ENCODE data around the gene GRK6.
"Not testable (repeated sequence)": the region's sequence is repeated elsewhere in the genome, so short reads cannot be mapped to it uniquely, and the experiment has no call there.

The GRK6 gene

DNA sequence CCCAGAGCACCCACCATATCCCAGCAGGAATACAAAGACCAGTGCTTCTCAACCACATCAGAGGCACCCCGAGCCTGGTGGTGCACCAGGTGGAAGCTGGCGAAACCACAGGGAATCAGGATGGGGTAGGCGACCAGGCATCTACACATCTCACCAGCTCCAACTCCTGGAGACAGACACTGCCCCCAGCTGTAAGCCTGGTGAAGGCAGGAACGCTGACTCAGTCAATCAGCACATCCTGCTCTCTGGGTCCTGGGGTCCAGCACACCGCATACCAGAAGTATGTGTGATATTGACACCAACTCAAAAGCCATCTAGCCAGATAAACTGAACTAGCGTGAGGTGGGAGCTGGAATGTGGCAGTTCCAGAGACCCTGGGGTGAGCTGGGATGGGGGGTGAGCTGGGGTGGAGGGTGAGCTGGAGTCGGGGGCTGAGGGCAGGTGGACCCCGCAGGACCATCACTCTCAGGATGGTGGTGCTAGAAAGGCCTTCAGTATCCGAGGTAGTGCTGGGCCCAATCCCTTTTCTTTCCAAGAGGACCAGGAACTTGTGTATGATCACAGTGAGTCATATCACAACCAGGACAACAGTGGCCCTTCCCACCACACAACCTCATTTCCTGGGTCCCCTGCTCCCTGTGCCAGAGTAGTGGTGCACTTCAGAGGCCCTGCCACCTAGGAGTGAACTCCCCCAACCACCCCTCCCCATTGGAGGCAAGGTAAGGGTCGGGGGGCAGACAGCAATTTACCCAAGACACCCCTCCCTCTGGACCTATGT is 44.5 kb downstream of the GRK6 start:
- no peak for DNase-seq (ENCODE audit: low read depth in 2 of 2)

DNA sequence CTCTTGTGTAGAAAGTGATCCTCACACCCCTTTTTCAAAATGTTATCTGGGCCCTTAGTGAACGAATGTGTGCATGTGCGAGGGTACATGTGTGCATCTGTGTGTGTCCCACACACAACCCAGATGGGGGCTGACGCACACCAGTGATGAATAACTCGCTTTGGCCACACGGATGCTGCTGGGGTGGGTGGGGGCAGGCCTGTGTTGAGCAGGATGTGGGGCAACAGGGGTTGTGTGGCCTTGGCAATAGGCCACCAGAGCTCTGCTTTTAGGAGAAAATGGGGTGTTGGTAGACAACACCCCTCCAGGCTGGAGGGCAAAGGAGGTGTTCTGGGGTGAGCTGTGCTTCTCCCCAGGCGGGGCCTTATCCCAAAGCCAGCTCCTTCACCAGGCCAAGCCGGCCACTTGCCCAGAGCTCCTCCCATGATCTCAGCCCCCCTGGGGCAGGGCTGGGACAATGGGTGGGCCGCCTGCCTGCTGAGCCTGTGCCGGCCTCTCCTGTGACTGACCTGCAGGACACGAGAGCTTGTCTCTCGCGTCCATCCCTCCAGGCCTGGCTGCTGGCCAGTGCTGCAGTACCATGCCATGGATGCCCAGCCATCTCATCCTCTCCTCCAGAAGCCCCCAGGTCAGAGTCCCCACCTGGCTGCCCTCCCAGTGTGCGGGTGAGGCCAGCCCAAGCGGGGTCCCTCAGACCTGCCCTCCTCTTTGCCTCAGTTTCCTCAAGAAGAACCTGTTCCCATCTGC is 45.3 kb downstream of the GRK6 start:
- DNase-seq (ENCODE audit: low read depth in 2 of 2) = no peak

DNA sequence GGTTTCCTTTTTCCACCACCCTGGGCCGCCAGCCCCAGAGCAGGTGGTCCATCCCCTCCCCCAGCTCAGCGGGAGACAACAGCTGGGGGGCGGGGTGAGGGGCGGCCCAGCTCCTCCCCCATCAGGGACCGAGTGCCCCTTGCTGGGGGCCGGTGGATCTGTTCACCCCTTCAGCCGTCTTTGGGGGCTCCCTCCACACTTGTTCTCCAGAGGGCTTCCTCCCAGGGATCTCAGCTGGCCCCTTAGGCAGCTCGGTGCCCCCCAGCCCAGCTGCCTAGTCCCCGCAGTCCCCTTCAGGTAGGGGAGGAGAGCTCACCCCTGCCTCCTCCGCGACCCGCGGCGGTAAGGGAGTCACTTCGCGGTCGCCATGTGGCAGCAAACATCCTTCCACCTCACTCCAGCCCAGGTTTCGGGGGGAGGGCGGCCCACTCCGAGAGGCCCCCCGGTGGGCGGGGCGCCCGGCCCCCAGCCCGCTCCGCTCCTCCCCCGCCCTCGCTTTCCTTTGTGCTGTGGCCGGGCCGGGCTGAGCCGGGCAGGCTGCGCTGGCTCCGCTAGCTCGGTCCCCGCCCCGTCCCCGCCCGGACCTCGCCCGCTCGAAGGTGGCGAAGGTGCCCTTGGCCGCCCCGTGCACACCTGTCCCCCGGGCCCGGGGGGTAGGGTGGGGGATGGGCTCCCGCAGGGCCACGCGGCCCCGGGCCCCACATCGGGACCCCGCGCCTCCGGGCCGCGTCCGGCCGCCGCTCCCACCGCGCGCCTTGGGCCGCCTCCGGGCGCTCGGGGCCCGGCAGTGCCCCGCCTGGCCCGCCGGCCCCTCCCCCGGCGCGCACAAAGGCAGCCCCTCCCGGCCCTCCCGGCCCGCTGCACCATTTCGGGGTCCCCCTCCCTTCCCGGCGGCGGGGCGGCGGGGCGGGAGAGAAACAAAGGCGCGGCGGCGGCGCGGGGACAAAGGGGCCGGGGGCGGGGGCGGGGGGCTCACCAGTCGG is 46.3 kb downstream of the GRK6 start:
- DNase-seq (ENCODE audit: low read depth in 2 of 2) = peak in 1 of 2 donors; percentile 47

DNA sequence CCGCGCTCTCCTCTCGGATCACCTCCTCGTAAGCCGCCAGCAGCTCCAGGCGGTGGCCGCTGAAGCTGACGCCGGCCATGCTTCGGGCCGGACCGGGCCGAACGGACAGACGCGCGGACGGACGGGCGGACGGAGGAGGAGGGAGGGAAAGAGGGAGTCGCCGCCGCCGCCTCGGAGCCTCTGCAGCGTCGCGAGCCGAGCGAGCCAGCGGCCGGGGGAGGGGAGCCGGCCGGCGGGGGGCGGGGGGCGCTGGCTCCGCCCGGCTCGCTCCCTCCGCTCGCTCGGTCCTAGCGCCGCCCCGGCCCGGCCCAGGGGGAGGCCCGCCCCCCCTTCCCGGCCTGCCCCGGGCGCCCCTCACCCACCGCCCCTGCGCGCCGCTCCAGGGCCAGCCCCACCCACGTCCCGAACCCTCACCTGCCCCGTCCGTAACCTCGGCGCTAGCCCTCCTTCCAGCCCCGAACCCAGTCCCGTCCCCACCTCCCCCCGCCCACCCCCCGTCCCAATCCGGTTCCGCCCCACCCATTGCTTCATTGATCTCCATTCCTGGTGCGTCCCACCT is 47.0 kb downstream of the GRK6 start, which contains the start of gene DBN1:
Gene DBN1 (minus strand): TSS at position 192 of the 559 bp plus-strand sequence. CDS start 113 bp downstream, at position 79.
- no peak for DNase-seq (ENCODE audit: low read depth in 2 of 2)

- no peak for DNase-seq (ENCODE audit: low read depth in 2 of 2)
These were observed 47.6 kb downstream of the GRK6 start for GRCh38 chr5:177474002-177474476.

DNA sequence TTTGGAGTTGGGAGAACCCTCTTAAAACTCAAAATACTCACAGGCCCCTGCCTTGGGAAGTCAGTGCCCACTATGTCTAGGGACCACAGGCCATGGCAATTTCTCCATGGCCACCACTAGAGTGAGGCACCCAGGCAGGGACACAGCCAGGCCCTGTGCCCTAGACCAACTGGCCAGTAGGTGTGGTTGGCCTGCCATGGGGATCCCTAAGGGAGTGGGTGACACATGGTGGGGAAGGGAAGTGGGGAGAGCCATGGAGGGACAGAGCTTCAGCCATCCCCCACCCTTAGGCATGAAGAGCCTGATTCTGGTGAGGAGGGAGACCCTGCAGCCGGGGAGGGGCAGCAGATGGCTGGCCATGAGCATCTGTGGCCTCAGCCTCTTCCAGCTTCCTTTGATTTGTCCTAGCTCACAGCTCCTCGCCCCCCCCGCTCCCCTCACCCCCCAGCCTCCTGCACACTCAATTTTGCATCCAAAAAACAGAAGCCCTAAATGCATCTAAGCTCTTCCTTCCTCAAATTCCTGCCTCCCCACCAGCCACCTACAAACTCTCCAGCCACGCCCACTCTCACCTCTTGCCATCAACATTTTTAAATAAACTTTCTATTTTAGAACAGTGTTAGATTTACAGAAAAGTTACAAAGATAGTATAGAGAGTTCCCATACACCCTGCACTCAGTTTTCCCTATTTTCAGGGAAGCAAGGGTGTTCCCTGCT is 48.5 kb downstream of the GRK6 start:
- no peak for DNase-seq (ENCODE audit: low read depth in 2 of 2)

DNA sequence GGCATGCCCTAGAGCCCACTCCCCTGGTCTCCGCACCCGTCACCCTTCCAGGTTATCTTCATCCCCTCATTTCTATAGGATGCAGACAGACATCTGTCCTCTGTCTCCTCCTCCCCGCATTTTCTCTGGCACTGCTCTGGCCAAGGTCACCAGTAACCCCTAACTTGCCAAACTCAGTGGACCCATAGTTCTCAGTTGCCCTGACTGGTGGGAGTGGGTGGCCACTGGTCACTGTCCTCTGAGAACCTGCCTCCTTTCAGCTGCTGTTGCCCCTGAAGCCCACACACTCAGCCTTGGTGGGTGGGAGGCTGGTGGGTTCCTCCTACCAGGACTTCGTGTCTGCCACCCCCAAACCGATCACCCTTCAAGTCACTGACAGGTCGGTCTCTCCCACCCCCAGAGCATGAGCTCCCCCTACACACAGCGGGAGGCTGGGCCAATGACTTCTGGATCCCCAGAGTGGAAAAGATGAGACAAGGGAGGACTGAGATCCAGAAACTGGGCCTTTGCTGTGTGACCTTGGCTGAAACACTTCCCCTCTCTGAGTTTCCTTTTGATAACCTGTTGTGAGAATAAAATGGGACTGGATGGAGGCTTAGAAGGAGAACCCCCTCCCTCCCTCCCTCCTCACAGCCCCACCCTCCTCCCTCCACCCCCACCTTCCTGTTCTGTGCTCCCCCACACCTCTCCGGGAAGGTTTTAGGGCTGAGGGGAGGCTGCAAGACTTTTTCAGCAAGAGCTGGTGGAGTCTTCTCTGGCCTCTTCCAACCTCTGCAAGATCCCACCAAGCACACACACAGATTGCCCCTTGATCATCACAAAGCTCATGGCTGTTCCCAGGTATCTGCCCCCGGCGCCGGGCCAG is 49.3 kb downstream of the GRK6 start:
- DNase-seq (ENCODE audit: low read depth in 2 of 2) = no peak

- no peak for DNase-seq (ENCODE audit: low read depth in 2 of 2)
These were observed 50.2 kb downstream of the GRK6 start for GRCh38 chr5:177476531-177477233.

DNA sequence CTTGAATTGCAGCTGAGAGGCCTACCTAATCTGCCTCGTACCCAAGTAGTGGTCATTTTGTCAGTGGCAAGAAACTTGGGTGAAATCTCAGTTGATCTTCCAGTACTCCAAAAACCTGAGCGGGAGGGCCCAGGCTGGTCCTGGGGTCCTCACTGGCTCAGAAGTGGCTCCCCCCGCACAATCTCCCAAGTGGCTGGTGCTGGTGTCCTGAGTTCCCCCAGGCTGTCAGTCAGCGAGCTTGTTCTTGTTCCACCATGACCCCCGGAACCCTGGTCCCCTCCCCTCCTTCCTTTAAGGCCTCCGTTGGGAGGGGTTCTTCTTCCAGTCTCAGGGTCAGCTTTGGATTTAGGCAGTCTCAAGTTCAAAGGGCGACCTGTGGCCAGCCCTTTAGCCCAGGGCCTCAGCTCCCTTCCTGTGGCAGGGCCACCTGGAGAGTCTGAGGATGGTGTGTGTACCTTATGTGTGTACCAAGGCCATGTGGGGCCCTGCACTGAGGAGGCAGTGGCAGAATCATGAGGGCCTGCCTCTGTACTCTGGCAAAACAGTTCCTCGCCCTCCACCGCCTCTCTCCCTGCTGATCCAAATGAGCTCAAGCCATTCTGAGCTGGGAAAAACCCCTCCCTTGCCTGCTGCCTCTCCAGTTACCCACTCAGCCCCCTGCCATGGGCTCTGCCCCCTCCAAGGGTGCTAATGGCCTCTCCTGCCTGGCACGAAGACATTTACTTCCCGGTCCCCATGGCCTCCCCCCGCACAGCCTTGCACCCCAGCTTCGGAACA is 51.4 kb downstream of the GRK6 start:
- no peak for DNase-seq (ENCODE audit: low read depth in 2 of 2)

- no peak for DNase-seq (ENCODE audit: low read depth in 2 of 2)
These were observed 52.5 kb downstream of the GRK6 start for GRCh38 chr5:177478711-177479646.

DNA sequence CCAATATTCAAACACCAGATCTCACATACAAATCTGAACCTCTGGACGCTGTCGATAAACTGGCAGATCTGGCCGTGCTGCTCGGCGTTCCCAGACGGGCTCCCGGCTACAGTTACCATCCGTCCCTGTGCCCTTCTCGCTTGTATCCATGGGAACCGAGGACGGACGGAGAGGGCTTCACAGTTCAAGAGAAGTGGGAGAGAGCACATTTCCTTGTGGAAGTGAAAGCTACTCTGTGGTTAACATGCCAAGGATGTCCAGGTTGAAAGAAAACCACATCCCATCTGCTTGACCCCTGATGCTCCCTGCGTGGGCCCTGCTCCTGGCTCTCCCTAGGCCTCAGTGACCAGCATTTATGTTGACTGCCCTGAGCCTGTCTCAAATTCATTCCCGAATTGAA is 53.3 kb downstream of the GRK6 start:
- no peak for DNase-seq (ENCODE audit: low read depth in 2 of 2)

GRCh38 chr5:177482359-177482795 is 55.9 kb downstream of the GRK6 start:
- no peak for DNase-seq (ENCODE audit: low read depth in 2 of 2)

- no peak for DNase-seq (ENCODE audit: low read depth in 2 of 2)
These were observed 56.6 kb downstream of the GRK6 start for GRCh38 chr5:177483042-177483441.

DNA sequence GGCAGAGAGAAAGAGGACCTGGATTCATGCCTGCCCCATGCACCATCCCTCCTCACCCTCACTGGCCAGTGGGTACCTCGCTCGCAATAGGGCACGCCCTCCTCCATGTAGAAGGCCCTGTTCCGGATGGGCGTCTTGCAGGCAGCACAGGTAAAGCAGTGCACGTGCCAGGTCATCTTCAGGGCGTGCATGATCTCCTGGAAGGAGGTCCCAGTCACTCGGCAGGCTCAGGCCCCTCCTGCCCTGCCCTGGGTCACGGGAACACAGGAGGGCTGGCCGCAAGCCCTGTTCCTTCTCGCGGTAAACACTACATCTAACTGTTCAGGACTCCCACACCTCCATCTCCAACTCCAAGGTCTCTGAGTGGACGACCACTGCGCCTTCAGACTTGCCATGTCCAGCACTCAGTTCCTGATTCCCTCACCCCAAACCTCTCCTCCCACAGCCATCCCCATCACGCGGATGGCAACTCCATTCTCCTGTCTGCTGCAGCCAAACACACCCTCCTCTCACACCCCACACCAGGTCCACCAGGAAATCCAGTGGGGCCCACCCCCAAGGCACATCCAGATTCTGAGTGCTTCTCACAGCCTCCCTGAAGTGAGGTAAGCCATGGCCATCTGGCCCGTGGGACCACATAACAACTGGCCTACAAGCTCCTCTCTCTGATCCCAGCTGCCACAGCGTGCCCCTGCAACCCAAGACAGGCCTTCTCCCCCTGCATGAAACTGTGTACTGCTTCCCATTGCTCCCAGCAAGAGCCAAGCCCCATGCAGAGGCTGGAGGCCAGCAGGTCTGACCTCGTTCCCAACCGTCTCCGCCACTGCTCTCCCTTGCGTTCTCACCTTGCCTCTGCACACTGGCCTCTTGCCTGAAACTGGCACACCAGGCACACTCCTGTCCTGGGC is 57.8 kb downstream of the GRK6 start:
- no peak for DNase-seq (ENCODE audit: low read depth in 2 of 2)

- no peak for DNase-seq (ENCODE audit: low read depth in 2 of 2)
These were observed 58.5 kb downstream of the GRK6 start for GRCh38 chr5:177484902-177485549.

DNA sequence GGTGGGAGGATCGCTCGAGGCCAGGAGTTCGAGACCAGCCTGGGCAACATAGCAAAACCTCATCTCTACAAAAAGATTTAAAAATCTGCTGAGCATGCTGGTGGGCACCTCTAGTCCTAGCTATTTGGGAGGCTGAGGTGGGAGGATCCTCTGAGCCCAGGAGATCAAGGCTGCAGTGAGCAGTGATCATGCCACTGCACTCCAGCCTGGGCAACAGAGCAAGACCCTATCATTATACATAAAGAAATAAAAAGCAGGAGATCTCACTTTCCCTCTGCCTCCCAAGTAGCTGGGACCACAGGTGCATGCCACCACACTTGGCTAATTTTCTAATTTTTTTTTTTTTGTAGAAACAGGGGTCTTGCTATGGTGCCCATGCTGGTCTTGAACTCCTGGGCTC is 59.3 kb downstream of the GRK6 start:
- DNase-seq (ENCODE audit: low read depth in 2 of 2) = not testable (repeated sequence)

All from activated CD4-positive, alpha-beta T cell treated with anti-CD3 and anti-CD28 coated beads for 24 hours (primary cell).